Small intestine (tissue), 7 donors: ENCODE measurements around the gene ATRX. TPM values are rescaled to one million over a fixed set of nuclear protein-coding genes. Genes with fewer than 3 reads are reported as not detected.
"Not testable (repeated sequence)": the region's sequence is repeated elsewhere in the genome, so short reads cannot be mapped to it uniquely, and the experiment has no call there.

ENCODE experiments used
- DNase-seq, 2 donors: peaks; one replicate each; pipeline versions ENCODE4 v3.0.0 to v3.0.0-alpha.2; 2013
- FAIRE-seq: peaks from 2 replicates; lab custom pipeline; 2012; peaks lifted over from hg19 to GRCh38; lab: Jason Lieb, UNC
- H3K27ac ChIP-seq, 3 donors: one replicate each; pipeline ENCODE4 v1.5.1; 2013; ENCODE audit warnings: low read length in 2 of 3, mild to moderate bottlenecking in 2 of 3, control low read depth in 1 of 3, inconsistent platforms in 1 of 3, low read depth in 1 of 3, moderate library complexity in 1 of 3
- H3K27me3 ChIP-seq, 3 donors: one replicate each; pipeline ENCODE4 v1.6.1; 2013; ENCODE audit warnings: low read length in 3 of 3, inconsistent platforms in 1 of 3; ENCODE audit not compliant: control insufficient read depth in 3 of 3, insufficient read depth in 3 of 3
- H3K36me3 ChIP-seq, 3 donors: one replicate each; pipeline ENCODE4 v1.6.1; 2013; ENCODE audit warnings: low read length in 3 of 3, inconsistent platforms in 1 of 3, low read depth in 1 of 3, mild to moderate bottlenecking in 1 of 3, moderate library complexity in 1 of 3; ENCODE audit not compliant: control insufficient read depth in 3 of 3, insufficient read depth in 2 of 3
- H3K4me1 ChIP-seq, 3 donors: one replicate each; pipeline ENCODE4 v1.6.1; 2013; ENCODE audit warnings: low read length in 2 of 3, inconsistent platforms in 1 of 3, low read depth in 1 of 3, mild to moderate bottlenecking in 1 of 3, moderate library complexity in 1 of 3; ENCODE audit not compliant: control insufficient read depth in 3 of 3, insufficient read depth in 2 of 3
- H3K4me3 ChIP-seq, 3 donors: one replicate each; pipeline ENCODE4 v1.5.1; 2013; ENCODE audit warnings: low read length in 3 of 3, control low read depth in 1 of 3, inconsistent platforms in 1 of 3, low read depth in 1 of 3, mild to moderate bottlenecking in 1 of 3, moderate library complexity in 1 of 3
- H3K9me3 ChIP-seq, 2 donors: one replicate each; pipeline ENCODE4 v1.6.1; 2013; ENCODE audit warnings: low read depth in 1 of 2, low read length in 1 of 2; ENCODE audit not compliant: control insufficient read depth in 2 of 2, insufficient read depth in 1 of 2
- WGBS, 3 donors: extraction: QIAGEN DNeasy Blood & Tissue Kit; methylation state at CpG; one replicate each; pipeline ENCODE4 v1.1.7; 2013; 5-methylcytosine and 5-hydroxymethylcytosine counted together
- polyA plus RNA-seq, 4 donors: library from polyadenylated mRNA; stranded (reverse) in 3 of 4; unstranded in 1 of 4; fragments of 200-250 nt in 3 of 4; fragments of 120-200 nt in 1 of 4; gene quantifications; one replicate each; pipeline versions ENCODE4 v1.2.1 to v1.2.3, GENCODE V29; 2013
- donor health status: healthy with polysubstance abuse.
- donor health status: control.
- donor health status: control.
- donor health status: Bipolar disorder and iron deficiency.
- donor health status: healthy.

Gene ATRX
- polyA plus RNA-seq, 4 donors: 6.3 to 35.6 (median 9.4) TPM

- H3K4me3 ChIP-seq, H3K9me3 ChIP-seq, H3K27ac ChIP-seq, DNase-seq, H3K27me3 ChIP-seq, H3K36me3 ChIP-seq, H3K4me1 ChIP-seq, FAIRE-seq: not testable (repeated sequence)
- 84 to 100% (median 92%) methylated on average over 1 of the region's 1 CpG for WGBS, 3 donors
Measured at GRCh38 chrX:77685683-77686082, 100.3 kb downstream of the ATRX start.

DNA sequence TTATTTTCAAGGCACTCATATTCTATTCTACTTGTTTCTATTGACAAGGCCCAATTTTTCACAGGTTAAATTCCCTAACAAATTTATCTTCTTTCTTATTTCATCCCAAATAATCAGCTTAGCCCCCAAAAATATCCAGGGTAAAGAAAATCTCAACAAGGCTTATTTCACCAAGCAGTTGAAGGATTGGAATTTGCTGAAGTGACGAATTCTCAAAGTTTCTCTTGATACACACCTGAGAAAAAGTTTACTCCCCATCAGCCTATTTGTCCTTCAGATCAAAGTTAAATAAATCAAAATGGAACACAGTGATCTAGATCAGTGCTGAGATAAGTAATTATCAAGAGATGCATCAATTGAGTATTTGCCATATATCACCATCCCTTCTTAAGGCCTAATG lies 106.9 kb downstream of the ATRX start:
- H3K4me3 ChIP-seq: no peak overlapping the region
- H3K27ac ChIP-seq: no peak overlapping the region
- no peak for DNase-seq
- H3K4me1 ChIP-seq: no peaks in the 10 kb centered on the region
- H3K27me3 ChIP-seq: no peaks in the 10 kb centered on the region
- H3K36me3 ChIP-seq: peaks cover 0 to 3% (median 2%) of the 10 kb centered on the region in 3 donors
- H3K9me3 ChIP-seq: no peaks in the 10 kb centered on the region
- FAIRE-seq: no peak
- WGBS, 3 donors: 72 to 100% (median 93%) methylated on average over 1 of the region's 1 CpG

DNA sequence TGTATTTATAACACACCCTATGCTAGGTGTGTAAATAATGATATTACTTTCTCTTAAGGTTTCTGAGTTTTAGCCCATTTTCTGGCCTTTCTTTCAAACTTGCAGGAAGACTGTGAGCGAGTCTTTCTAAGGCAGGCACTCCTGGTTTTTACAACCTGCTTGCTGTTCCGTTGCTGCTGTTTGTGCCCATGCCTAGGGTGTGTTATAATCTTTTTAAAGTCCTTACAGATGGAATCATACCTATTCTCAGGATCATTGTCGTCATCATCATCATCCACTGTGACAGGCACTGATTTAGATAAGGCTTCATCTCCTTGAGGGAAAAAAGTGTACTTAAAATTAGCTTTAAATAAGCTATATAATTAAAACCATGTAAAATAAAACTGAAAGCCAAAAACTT lies 110.0 kb downstream of the ATRX start:
- no peak for DNase-seq
- 73 to 87% (median 84%) methylated on average over 3 of the region's 3 CpGs for WGBS, 3 donors
- no peaks in the 10 kb centered on the region for H3K9me3 ChIP-seq
- H3K27me3 ChIP-seq: no peaks in the 10 kb centered on the region
- no peak for FAIRE-seq
- H3K27ac ChIP-seq: no peak overlapping the region
- peaks cover 0 to 3% (median 0%) of the 10 kb centered on the region in 3 donors for H3K36me3 ChIP-seq
- no peaks in the 10 kb centered on the region for H3K4me1 ChIP-seq
- H3K4me3 ChIP-seq: no peak overlapping the region

DNA sequence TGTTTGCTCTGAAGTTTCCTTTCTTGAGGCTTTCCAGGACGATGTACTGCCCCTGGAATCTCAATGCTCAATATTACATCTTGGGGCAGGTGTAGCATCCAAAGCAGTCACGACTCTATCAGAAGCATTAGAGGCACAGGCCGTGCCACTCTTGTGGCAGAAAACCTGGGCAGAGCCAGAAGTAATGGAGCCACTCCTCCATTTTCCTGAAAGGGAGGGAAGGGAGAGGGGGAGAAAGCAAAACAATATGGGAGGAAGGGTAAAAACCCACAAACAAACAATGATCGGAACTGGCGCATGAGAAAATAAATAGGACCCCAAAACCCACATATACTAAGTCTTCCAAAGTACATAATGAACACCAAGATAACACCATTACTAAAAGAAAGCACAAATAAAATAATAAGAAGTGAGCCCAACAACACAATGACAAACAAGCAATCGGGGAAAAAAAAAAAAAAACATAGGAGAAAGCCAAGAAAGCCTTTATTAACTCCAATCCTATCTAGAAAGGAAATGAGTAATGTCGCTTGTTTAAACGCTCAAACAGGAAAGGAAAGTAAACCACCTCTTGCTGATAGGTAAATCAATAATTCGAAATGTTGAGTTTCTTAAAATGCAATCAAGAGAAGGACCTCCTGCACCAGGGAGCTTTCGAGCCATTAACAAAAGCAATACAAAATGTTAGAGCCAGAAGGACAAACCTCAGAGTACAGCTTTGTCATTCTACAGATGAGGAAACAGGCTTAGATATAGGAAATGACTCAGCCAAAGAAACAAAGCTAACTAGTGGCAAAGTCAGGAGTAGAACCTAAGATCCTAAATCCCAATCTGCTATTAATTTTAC lies 117.4 kb downstream of the ATRX start:
- DNase-seq (no peak), FAIRE-seq (peak; percentile 61)
- 72 to 81% (median 75%) methylated on average over 10 of the region's 10 CpGs for WGBS, 3 donors
- Histone ChIP-seq H3K27me3 (no peaks in the 10 kb centered on the region), H3K4me1 (no peaks in the 10 kb centered on the region), H3K36me3 (peaks cover 0 to 4% (median 2%) of the 10 kb centered on the region in 3 donors), H3K9me3 (no peaks in the 10 kb centered on the region), H3K27ac (no peak overlapping the region), H3K4me3 (no peak overlapping the region)

DNA sequence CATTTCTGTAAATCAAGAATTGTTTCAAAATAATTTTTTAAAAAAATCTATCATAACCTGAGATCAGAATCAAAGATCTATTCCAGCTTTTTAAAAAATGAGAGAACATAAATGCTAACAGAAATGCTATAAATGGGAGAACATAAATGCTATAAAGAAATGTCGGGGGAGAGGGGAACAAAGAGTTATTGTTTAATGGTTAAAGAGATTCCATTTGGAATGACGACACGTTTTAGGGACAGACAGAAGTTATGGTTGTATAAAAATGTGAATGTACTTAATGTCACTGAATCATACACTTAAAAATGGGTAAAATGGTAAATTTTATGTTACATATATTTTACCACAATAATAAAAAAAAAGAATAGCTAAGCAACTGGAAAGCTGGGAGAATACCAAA lies 127.1 kb downstream of the ATRX start:
- Histone ChIP-seq H3K27ac (no peak overlapping the region), H3K27me3 (no peaks in the 10 kb centered on the region), H3K4me3 (no peak overlapping the region), H3K4me1 (no peaks in the 10 kb centered on the region), H3K9me3 (no peaks in the 10 kb centered on the region), H3K36me3 (peaks cover 0 to 5% (median 0%) of the 10 kb centered on the region in 3 donors)
- no peak for FAIRE-seq
- DNase-seq: no peak
- WGBS, 3 donors: 69 to 78% (median 78%) methylated on average over 3 of the region's 3 CpGs

- Histone ChIP-seq H3K4me1 (no peaks in the 10 kb centered on the region), H3K36me3 (peaks cover 0 to 10% (median 0%) of the 10 kb centered on the region in 3 donors), H3K9me3 (no peaks in the 10 kb centered on the region), H3K4me3 (no peak overlapping the region), H3K27me3 (no peaks in the 10 kb centered on the region), H3K27ac (no peak overlapping the region)
- DNase-seq (no peak), FAIRE-seq (no peak)
- 94 to 100% (median 100%) methylated on average over 5 of the region's 5 CpGs for WGBS, 3 donors
Measured at GRCh38 chrX:77652095-77652494, 133.9 kb downstream of the ATRX start.

- DNase-seq (no peak), FAIRE-seq (no peak)
- Histone ChIP-seq H3K36me3 (peaks cover 0 to 12% (median 0%) of the 10 kb centered on the region in 3 donors), H3K9me3 (peaks cover 0 to 2% of the 10 kb centered on the region in 2 donors), H3K27ac (no peak overlapping the region), H3K4me1 (no peaks in the 10 kb centered on the region), H3K27me3 (no peaks in the 10 kb centered on the region), H3K4me3 (no peak overlapping the region)
- 82 to 91% (median 90%) methylated on average over 4 of the region's 4 CpGs for WGBS, 3 donors
Measured at GRCh38 chrX:77640702-77641101, 145.3 kb downstream of the ATRX start.

GRCh38 chrX:77639820-77640219 lies 146.2 kb downstream of the ATRX start:
- peaks cover 0 to 10% (median 0%) of the 10 kb centered on the region in 3 donors for H3K36me3 ChIP-seq
- no peaks in the 10 kb centered on the region for H3K27me3 ChIP-seq
- H3K9me3 ChIP-seq: no peaks in the 10 kb centered on the region
- DNase-seq (no peak), FAIRE-seq (no peak)
- no peak overlapping the region for H3K4me3 ChIP-seq
- no peak overlapping the region for H3K27ac ChIP-seq
- 91 to 97% (median 93%) methylated on average over 1 of the region's 1 CpG for WGBS, 3 donors
- H3K4me1 ChIP-seq: no peaks in the 10 kb centered on the region
